ENCODE results near the gene MYO1D.
A peak's percentile ranks its signal among the peaks of the same experiment; 100 is the strongest.

Gene MYO1D

DNA sequence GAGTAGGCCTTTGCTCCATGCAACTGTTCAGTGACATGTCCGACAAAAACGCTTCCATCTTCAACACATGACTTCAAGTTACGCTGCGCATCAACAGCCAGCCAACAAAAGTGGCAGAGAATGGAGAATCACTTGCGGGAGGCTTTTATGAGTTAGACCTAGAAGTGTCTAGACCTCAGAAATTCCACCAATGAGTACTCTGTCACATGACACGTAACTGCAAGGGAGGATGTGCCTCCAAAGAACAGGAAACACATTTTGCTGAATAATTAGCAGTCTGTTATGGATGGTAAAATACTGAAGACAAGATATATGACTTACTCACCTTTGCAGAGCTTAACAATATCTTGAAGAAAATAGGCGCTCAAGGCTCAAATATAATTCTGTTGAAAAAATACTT, 62.1 kb downstream of the MYO1D start:
- no peak for DNase-seq (ENCODE audit: low read depth in 2 of 2)
- H3K4me3 ChIP-seq (replicated peaks in 1 of 2; ENCODE audit: low read depth in 2 of 2, low read length in 2 of 2) = no peak overlapping the region
- TF ChIP-seq, protein P1, sequence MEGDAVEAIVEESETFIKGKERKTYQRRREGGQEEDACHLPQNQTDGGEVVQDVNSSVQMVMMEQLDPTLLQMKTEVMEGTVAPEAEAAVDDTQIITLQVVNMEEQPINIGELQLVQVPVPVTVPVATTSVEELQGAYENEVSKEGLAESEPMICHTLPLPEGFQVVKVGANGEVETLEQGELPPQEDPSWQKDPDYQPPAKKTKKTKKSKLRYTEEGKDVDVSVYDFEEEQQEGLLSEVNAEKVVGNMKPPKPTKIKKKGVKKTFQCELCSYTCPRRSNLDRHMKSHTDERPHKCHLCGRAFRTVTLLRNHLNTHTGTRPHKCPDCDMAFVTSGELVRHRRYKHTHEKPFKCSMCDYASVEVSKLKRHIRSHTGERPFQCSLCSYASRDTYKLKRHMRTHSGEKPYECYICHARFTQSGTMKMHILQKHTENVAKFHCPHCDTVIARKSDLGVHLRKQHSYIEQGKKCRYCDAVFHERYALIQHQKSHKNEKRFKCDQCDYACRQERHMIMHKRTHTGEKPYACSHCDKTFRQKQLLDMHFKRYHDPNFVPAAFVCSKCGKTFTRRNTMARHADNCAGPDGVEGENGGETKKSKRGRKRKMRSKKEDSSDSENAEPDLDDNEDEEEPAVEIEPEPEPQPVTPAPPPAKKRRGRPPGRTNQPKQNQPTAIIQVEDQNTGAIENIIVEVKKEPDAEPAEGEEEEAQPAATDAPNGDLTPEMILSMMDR (IDR thresholded peaks at IDR 0.05; ENCODE audit: low read depth, low read length) = no peak

DNA sequence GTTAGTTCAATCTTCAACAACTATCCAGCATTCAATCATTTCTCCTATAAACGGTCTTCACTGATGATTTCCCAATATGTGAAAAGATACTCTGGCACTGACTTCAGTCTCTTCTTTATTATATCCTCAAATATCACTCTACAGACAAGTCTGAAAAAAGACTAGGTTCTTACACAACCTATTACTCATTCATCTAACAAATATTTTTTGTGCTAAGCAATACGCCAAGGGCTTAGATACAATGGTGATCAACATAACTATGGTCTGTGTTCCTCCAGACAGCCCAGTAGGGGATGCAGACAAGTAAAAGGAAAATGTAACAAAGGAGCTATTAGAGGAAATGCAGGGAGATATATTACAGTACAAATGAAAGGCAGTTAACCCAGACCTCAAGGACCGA, 63.9 kb downstream of the MYO1D start:
- peak; percentile 16 to 79 for DNase-seq (ENCODE audit: low read depth in 2 of 2)
- TF ChIP-seq, protein P1 (IDR thresholded peaks at IDR 0.05; ENCODE audit: low read depth, low read length) = peak; percentile 9
- no peak overlapping the region for H3K4me3 ChIP-seq (replicated peaks in 1 of 2; ENCODE audit: low read depth in 2 of 2, low read length in 2 of 2)

DNA sequence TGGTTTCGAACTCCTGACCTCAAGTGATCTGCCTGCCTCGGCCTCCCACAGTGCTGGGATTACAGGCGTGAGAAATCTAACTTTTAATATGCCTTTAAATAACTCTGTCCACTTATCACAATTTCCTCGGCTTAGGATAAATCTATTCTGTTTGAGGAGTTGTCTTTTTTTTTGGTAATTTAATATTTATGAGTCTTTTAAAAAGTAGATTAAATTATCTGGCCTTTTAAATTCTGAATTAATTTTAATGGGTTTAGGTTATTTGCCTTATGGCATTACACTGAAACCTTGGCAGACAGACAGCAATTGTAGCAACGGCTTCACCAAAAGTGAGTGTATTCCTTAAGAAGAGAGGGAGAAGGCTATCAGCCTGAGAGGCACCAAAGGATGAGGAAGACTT, 66.2 kb downstream of the MYO1D start:
- TF ChIP-seq, protein P1 (IDR thresholded peaks at IDR 0.05; ENCODE audit: low read depth, low read length) = no peak
- DNase-seq (ENCODE audit: low read depth in 2 of 2) = no peak
- H3K4me3 ChIP-seq (replicated peaks in 1 of 2; ENCODE audit: low read depth in 2 of 2, low read length in 2 of 2) = no peak overlapping the region

DNA sequence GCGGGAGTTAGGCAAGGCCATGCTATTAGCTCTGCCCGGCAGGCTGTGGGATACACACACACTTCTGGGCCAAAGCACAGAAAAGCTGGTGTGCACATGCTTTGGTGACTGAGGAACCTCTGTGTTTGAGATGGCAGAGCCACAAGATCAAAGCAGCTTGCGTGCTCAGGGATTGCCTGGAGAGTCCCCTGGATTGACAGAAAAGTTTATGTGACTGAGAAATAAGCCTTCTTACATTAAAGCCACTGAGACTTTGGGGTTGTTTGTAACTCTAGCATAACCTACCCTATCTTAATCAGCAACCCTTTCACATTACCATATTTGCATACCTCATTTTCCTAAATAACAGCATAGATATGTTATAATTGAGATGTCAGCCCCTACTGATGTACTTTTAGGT, 69.3 kb downstream of the MYO1D start:
- TF ChIP-seq, protein P1 (IDR thresholded peaks at IDR 0.05; ENCODE audit: low read depth, low read length) = no peak
- H3K4me3 ChIP-seq (replicated peaks in 1 of 2; ENCODE audit: low read depth in 2 of 2, low read length in 2 of 2) = no peak overlapping the region
- DNase-seq (ENCODE audit: low read depth in 2 of 2) = no peak

DNA sequence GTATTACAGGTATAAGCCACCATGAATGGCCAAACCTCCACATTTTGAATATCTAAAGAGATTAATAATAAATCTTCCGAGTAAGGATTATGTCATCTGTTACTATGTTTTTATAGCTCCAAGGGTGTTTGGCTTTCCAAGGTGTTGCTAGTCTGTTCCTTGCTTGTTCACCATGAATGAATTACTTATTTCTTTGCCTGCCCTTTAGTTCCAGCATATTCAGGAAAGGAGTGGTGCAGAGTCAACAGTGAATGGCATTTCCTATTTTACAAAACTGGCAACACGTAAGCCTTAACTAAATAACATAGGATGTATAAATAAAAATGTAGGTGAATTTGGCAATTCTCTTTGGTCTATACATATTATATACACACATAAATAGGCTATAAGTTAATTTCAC, 70.3 kb downstream of the MYO1D start:
- TF ChIP-seq, protein P1 (IDR thresholded peaks at IDR 0.05; ENCODE audit: low read depth, low read length) = no peak
- DNase-seq (ENCODE audit: low read depth in 2 of 2) = no peak

DNA sequence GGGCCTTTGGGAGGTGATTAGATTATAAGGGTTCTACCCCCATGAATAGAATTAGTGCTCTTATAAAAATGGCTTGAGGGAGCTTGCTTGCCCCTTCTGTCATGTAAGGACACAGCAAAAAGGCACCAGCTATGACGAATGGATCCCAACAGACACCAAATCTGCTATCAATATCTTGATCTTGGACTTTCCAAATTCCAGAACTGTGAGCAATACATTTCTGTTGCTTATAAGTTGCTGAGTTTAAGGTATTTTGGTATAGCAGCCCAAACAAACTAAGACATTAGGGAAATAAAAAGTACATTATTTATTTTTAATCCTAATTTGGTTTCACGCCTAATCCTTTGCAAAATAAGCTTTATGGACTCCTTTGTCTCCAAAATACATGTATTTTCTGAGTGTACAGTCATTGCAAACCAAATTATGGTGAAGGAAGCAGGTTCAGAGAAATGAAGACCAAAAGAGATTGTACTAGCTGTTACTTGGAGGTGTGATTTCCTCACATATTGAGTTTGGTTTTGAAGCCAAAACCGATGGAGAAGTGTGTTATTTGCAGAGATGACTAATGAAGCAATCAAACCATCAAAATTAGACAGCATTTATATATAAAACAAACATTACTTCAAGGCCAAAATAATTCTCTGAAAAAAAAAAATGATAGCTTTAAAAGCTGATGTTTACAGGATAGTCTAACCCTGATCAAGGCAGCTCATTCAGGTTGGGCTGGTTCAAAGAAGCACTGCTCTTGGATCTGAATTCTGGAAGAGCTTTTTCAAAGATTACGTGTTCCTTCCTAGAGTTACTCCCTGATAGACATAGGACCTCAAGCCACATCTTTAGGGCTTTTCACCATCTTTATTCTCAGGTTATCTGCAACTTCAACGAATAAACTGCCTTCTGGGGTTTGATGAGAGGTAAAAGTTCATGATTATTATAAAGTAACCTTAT, 71.6 kb downstream of the MYO1D start:
- TF ChIP-seq, protein P1 (IDR thresholded peaks at IDR 0.05; ENCODE audit: low read depth, low read length) = no peak
- H3K4me3 ChIP-seq (replicated peaks in 1 of 2; ENCODE audit: low read depth in 2 of 2, low read length in 2 of 2) = no peak overlapping the region
- no peak for DNase-seq (ENCODE audit: low read depth in 2 of 2)

More for the DNA sequence above, 70.3 kb downstream of the MYO1D start:
- H3K4me3 ChIP-seq (replicated peaks in 1 of 2; ENCODE audit: low read depth in 2 of 2, low read length in 2 of 2) = no peak overlapping the region
